ENCODE data around the gene EPHA6. TPM values are rescaled to one million over a fixed set of nuclear protein-coding genes. Genes with fewer than 3 reads are reported as not detected.
A peak's percentile ranks its signal among the peaks of the same experiment; 100 is the strongest.

EPHA6 gene
- not detected in 2 replicates for total RNA-seq

DNA sequence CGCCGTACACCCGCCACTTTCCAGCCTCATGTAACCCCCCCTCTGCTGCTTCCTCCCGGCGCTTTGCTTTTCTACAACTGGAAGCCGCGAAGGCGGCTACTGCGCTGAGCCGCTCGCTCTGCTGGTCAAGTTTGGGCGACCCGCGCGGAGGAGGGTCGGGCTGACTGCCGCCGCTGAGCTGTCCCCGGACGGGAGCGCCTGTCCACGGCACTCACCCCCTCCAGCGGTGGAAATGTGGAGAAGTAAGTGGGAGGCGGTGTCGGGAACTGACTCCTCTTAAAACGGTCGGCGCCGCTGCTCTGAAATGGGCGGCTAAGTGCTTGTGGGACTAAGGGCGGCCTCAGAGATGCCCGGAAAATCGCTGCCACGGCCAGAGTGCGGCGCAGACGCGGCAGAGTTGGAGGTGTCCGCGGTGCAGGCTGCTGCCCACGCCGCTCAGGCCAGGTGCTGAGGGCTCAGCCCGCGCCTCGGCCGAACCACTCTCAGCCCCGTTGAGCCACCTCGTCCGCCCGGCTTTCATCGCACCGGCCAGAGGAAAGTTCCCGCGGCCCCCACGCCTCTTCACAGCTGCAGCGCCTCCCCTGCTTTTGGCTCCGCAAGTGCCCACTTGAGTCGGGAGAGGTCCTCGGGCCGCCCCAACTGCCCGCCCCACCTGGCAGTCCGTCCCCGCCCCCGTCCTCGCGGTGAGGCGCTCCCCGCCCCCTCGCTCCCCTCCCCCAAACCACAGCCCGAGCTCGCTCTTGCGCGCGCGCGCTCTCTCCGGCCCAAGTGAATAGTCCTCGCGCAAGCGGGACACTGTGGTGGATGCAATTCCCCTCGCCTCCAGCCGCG is at the start of gene EPHA6:
Gene EPHA6, plus strand, starts transcription at position 775 of the 831 bp plus-strand sequence.
- no peaks in the 10 kb centered on the region for H3K9me3 Mint-ChIP-seq
- intact Hi-C loops (cut with micrococcal nuclease): loop anchor here (5.0 kb wide), 1 partner anchor 1952 kb away; no protein-coding TSS in a partner anchor
- peaks cover 9% of the 10 kb centered on the region for H3K4me1 Mint-ChIP-seq (ENCODE audit: low read depth)
- H3K36me3 Mint-ChIP-seq (ENCODE audit: low read depth): no peaks in the 10 kb centered on the region
- H3K27ac Mint-ChIP-seq: no peak within 1 kb of the TSS
- peaks cover 33% of the 10 kb centered on the region for H3K27me3 Mint-ChIP-seq (ENCODE audit: insufficient read depth)
- peak within 1 kb of the TSS; percentile 75 for H3K4me3 Mint-ChIP-seq
- DNase-seq (ENCODE audit: low spot score): no peak

DNA sequence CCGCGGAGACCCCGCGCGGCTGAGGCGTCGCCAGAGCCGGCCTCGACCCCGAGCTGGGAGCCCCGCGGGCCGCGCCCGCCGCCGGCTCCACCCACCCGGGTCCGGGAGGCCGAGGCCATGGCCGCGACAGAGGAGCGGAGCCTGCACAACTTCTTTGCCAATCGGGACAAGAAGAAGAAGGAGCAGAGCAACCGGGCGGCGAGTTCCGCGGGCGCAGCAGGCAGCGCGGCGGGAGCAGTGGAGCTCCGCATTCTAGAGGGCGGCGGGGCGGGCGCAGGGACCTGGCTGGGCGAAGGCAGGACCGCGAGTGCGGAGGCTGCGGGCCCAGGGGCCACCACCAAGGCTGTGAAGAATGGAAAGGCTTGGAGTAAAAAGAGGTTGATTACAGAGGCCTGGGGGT is 37.6 kb upstream of the EPHA6 start:
- no peak for DNase-seq (ENCODE audit: low spot score)
- intact Hi-C loops (cut with micrococcal nuclease): no loop called here
- H3K9me3 Mint-ChIP-seq: peaks cover 16% of the 10 kb centered on the region
- no peak overlapping the region for H3K4me3 Mint-ChIP-seq
- H3K27me3 Mint-ChIP-seq (ENCODE audit: insufficient read depth): no peaks in the 10 kb centered on the region
- no peaks in the 10 kb centered on the region for H3K4me1 Mint-ChIP-seq (ENCODE audit: low read depth)
- no peak overlapping the region for H3K27ac Mint-ChIP-seq
- no peaks in the 10 kb centered on the region for H3K36me3 Mint-ChIP-seq (ENCODE audit: low read depth)

GRCh38 chr3:96779810-96780209 is 34.6 kb upstream of the EPHA6 start:
- Mint-ChIP-seq H3K4me1 (ENCODE audit: low read depth) (no peaks in the 10 kb centered on the region), H3K9me3 (peaks cover 11% of the 10 kb centered on the region), H3K36me3 (ENCODE audit: low read depth) (no peaks in the 10 kb centered on the region), H3K27ac (no peak overlapping the region), H3K4me3 (no peak overlapping the region), H3K27me3 (ENCODE audit: insufficient read depth) (no peaks in the 10 kb centered on the region)
- intact Hi-C loops (cut with micrococcal nuclease): no loop called here
- DNase-seq (ENCODE audit: low spot score): no peak

DNA sequence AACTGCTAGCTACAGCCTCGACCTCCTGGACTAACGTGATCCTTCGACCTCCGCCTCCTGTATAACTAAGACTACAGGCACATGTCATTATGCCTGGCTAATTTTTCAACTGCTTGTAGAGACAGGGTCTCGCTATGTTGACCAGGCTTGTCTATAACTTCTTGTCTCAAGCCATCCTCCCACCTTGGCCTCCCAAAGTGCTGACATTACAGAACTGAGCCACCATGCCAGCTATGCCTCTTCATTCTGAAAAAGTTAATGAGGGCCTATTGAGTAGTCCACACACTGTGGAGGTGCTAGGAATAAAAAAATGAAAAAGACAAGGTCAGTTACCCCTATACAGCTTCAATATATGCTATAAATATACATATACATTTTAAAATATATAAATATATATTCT is 18.3 kb upstream of the EPHA6 start:
- Mint-ChIP-seq H3K36me3 (ENCODE audit: low read depth) (no peaks in the 10 kb centered on the region), H3K27ac (no peak overlapping the region), H3K27me3 (ENCODE audit: insufficient read depth) (no peaks in the 10 kb centered on the region), H3K4me1 (ENCODE audit: low read depth) (no peaks in the 10 kb centered on the region), H3K4me3 (no peak overlapping the region), H3K9me3 (no peaks in the 10 kb centered on the region)
- DNase-seq (ENCODE audit: low spot score): no peak
- intact Hi-C loops (cut with micrococcal nuclease): no loop called here

GRCh38 chr3:96803870-96804269 is 10.5 kb upstream of the EPHA6 start:
- Mint-ChIP-seq H3K4me1 (ENCODE audit: low read depth) (no peaks in the 10 kb centered on the region), H3K27me3 (ENCODE audit: insufficient read depth) (no peaks in the 10 kb centered on the region), H3K36me3 (ENCODE audit: low read depth) (no peaks in the 10 kb centered on the region), H3K27ac (no peak overlapping the region), H3K4me3 (no peak overlapping the region), H3K9me3 (no peaks in the 10 kb centered on the region)
- intact Hi-C loops (cut with micrococcal nuclease): no loop called here
- no peak for DNase-seq (ENCODE audit: low spot score)

GRCh38 chr3:96806341-96806740 is 8.1 kb upstream of the EPHA6 start:
- no peak for DNase-seq (ENCODE audit: low spot score)
- intact Hi-C loops (cut with micrococcal nuclease): no loop called here
- no peak overlapping the region for H3K27ac Mint-ChIP-seq
- H3K9me3 Mint-ChIP-seq: no peaks in the 10 kb centered on the region
- H3K4me1 Mint-ChIP-seq (ENCODE audit: low read depth): no peaks in the 10 kb centered on the region
- H3K27me3 Mint-ChIP-seq (ENCODE audit: insufficient read depth): peaks cover 5% of the 10 kb centered on the region
- no peak overlapping the region for H3K4me3 Mint-ChIP-seq
- no peaks in the 10 kb centered on the region for H3K36me3 Mint-ChIP-seq (ENCODE audit: low read depth)

DNA sequence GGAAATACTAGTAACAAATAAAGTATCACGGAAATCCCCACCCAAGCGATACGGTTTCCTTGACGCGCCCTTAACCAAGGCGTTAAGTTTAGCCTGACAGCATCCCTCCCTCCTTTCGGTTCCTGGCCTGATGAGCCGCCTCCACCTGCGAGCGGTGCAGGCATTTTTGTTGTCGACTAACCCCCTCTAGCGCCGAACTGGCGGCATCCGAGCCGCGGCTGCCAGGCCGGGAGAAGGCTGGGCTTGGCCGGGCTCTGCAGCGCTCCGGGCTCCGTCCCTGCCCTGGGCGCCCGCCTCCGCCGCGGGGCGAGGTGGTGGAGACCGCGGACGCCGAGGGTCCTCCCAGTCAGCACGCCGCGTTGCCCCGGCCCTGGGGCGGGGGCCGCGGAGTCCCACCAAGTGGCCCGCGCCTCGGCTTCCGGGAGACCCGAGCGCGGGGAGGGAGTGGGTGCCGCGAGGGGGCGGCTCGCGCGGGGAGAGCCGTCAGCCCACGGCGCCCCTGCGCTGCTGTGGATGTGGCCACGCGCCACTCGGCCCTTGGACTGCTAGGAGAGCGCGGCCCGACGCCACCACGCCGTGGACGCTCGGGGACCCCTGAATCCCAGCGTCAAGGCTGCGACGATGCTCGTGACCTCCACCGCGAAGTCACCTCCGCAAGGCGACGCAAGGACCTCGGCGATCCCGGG is 1.1 kb upstream of the EPHA6 start:
- Mint-ChIP-seq H3K27ac (no peak overlapping the region), H3K4me3 (peak overlapping the region; percentile 75), H3K9me3 (no peaks in the 10 kb centered on the region), H3K27me3 (ENCODE audit: insufficient read depth) (peaks cover 33% of the 10 kb centered on the region), H3K36me3 (ENCODE audit: low read depth) (no peaks in the 10 kb centered on the region), H3K4me1 (ENCODE audit: low read depth) (peaks cover 9% of the 10 kb centered on the region)
- peak; percentile 64 for DNase-seq (ENCODE audit: low spot score)
- intact Hi-C loops (cut with micrococcal nuclease): loop anchor here (5.0 kb wide), 1 partner anchor 1951 kb away; no protein-coding TSS in a partner anchor

- intact Hi-C loops (cut with micrococcal nuclease): loop anchor here (5.0 kb wide), 1 partner anchor 1953 kb away; no protein-coding TSS in a partner anchor
- Mint-ChIP-seq H3K4me1 (ENCODE audit: low read depth) (peaks cover 9% of the 10 kb centered on the region), H3K27ac (no peak overlapping the region), H3K27me3 (ENCODE audit: insufficient read depth) (peaks cover 29% of the 10 kb centered on the region), H3K4me3 (peak overlapping the region; percentile 7), H3K9me3 (no peaks in the 10 kb centered on the region), H3K36me3 (ENCODE audit: low read depth) (no peaks in the 10 kb centered on the region)
- no peak for DNase-seq (ENCODE audit: low spot score)
Observed at GRCh38 chr3:96814651-96815567, 515 bp downstream of the EPHA6 start.

GRCh38 chr3:96831175-96831574 is 16.8 kb downstream of the EPHA6 start:
- H3K4me3 Mint-ChIP-seq: no peak overlapping the region
- H3K9me3 Mint-ChIP-seq: no peaks in the 10 kb centered on the region
- intact Hi-C loops (cut with micrococcal nuclease): no loop called here

GRCh38 chr3:96833301-96833700 is 18.9 kb downstream of the EPHA6 start:
- Mint-ChIP-seq H3K9me3 (no peaks in the 10 kb centered on the region), H3K27me3 (ENCODE audit: insufficient read depth) (no peaks in the 10 kb centered on the region), H3K36me3 (ENCODE audit: low read depth) (no peaks in the 10 kb centered on the region), H3K27ac (no peak overlapping the region), H3K4me1 (ENCODE audit: low read depth) (no peaks in the 10 kb centered on the region), H3K4me3 (no peak overlapping the region)
- DNase-seq (ENCODE audit: low spot score): no peak
- intact Hi-C loops (cut with micrococcal nuclease): no loop called here

More at GRCh38 chr3:96831175-96831574, 16.8 kb downstream of the EPHA6 start:
- Mint-ChIP-seq H3K27ac (no peak overlapping the region), H3K4me1 (ENCODE audit: low read depth) (no peaks in the 10 kb centered on the region), H3K27me3 (ENCODE audit: insufficient read depth) (no peaks in the 10 kb centered on the region), H3K36me3 (ENCODE audit: low read depth) (no peaks in the 10 kb centered on the region)
- no peak for DNase-seq (ENCODE audit: low spot score)

GRCh38 chr3:96836153-96836915 is 21.9 kb downstream of the EPHA6 start:
- Mint-ChIP-seq H3K27me3 (ENCODE audit: insufficient read depth) (no peaks in the 10 kb centered on the region), H3K9me3 (no peaks in the 10 kb centered on the region), H3K36me3 (ENCODE audit: low read depth) (no peaks in the 10 kb centered on the region), H3K27ac (no peak overlapping the region), H3K4me3 (no peak overlapping the region), H3K4me1 (ENCODE audit: low read depth) (no peaks in the 10 kb centered on the region)
- no peak for DNase-seq (ENCODE audit: low spot score)
- intact Hi-C loops (cut with micrococcal nuclease): no loop called here

Data from activated T-helper 1 cell treated with anti-CD3 and anti-CD28 coated beads, Interleukin-12 subunit alpha, Interleukin-12 subunit beta, Interleukin-2, Interleukin-4 antibody, amounts not matched to agents 30 ng/mL and 10 ng/mL and 1 ng/mL, durations not matched to agents 14 hours and 24 hours and 36 hours (primary cell).